A673 (cell line): ENCODE results near the gene GPN2. TPM values are rescaled to one million over a fixed set of nuclear protein-coding genes. Genes with fewer than 3 reads are reported as not detected.
"Not testable (repeated sequence)": the region's sequence is repeated elsewhere in the genome, so short reads cannot be mapped to it uniquely, and the experiment has no call there.

Source experiments
- BruUV-seq: library from RNA; stranded (reverse); fragments of 400-500 nt; replicated peaks from 2 replicates; lab custom pipeline; 2021; lab: Mats Ljungman, UMichigan
- CTCF ChIA-PET: fragments of 300-600 bp; sonication (Branson Sonifier 250); formaldehyde crosslinking; loops from one replicate; lab custom pipeline; 2022; ENCODE audit warnings: antibody characterized with exemption; lab: Charles Lee
- POLR2A ChIA-PET: fragments of 300-600 bp; sonication (Branson Sonifier 250); formaldehyde crosslinking; loops from one replicate; lab custom pipeline; 2022; ENCODE audit warnings: antibody characterized with exemption; ENCODE audit not compliant: low non-redundant PET; lab: Charles Lee
- DNase-seq: peaks from one replicate; pipeline ENCODE4 v3.0.0-alpha.2; 2015; ENCODE audit warnings: low spot score
- H3K27ac ChIP-seq: fragments of 200-600 bp; sonication (generic); 2 replicates; pipeline ENCODE4 v1.5.1; 2016; ENCODE audit warnings: mixed run types, low read depth, mild to moderate bottlenecking, mixed read lengths, antibody characterized with exemption, low read length; ENCODE audit not compliant: poor library complexity, severe bottlenecking
- H3K27me3 ChIP-seq: fragments of 200-600 bp; sonication (generic); replicated peaks from 2 replicates; pipeline ENCODE4 v1.6.1; 2017; ENCODE audit warnings: mixed run types, low read depth, mild to moderate bottlenecking, mixed read lengths, antibody characterized with exemption, low read length; ENCODE audit not compliant: insufficient read depth, poor library complexity
- H3K36me3 ChIP-seq: fragments of 200-600 bp; sonication (generic); 2 replicates; pipeline ENCODE4 v1.6.1; 2016; ENCODE audit warnings: mixed run types, mild to moderate bottlenecking, mixed read lengths, antibody characterized with exemption, low read length; ENCODE audit not compliant: insufficient read depth, poor library complexity, severe bottlenecking
- H3K4me1 ChIP-seq: fragments of 200-600 bp; sonication (generic); 2 replicates; pipeline ENCODE4 v1.6.1; 2017; ENCODE audit warnings: mixed run types, mild to moderate bottlenecking, mixed read lengths, antibody characterized with exemption, low read length; ENCODE audit not compliant: insufficient read depth, poor library complexity, severe bottlenecking
- H3K4me3 ChIP-seq: fragments of 200-600 bp; sonication (generic); 2 replicates; pipeline ENCODE4 v1.5.1; 2016; ENCODE audit warnings: low read depth, mixed run types, mild to moderate bottlenecking, mixed read lengths, low read length; ENCODE audit not compliant: poor library complexity, severe bottlenecking
- H3K9me3 ChIP-seq: fragments of 200-600 bp; sonication (generic); 2 replicates; pipeline ENCODE4 v1.6.1; 2016; ENCODE audit warnings: mixed run types, low read depth, mild to moderate bottlenecking, mixed read lengths, antibody characterized with exemption, low read length; ENCODE audit not compliant: poor library complexity, severe bottlenecking
- CTCF ChIP-seq: fragments of 300-800, 200-600 bp; sonication (generic); conservative IDR thresholded peaks from 2 replicates; pipeline ENCODE4 v1.5.1; 2017; ENCODE audit warnings: low read depth, mild to moderate bottlenecking, antibody characterized with exemption, low read length, moderate library complexity, mixed read lengths
- EZH2 ChIP-seq: fragments of 200-600 bp; sonication (generic); IDR thresholded peaks from 2 replicates; pipeline ENCODE4 v1.6.1; 2017; ENCODE audit warnings: borderline replicate concordance, low read depth, mild to moderate bottlenecking, mixed read lengths, antibody characterized with exemption, low read length; ENCODE audit not compliant: poor library complexity, severe bottlenecking
- intact Hi-C: fragments of 100-400 bp; cut with micrococcal nuclease; formaldehyde crosslinking; loops from one replicate; pipeline ENCODE4 v1.10.0; 2022; ENCODE audit not compliant: unreplicated experiment
- total RNA-seq: library from RNA; stranded (reverse); gene quantifications from 2 replicates; pipeline ENCODE4 v1.2.3, GENCODE V29; 2021

Gene GPN2
- total RNA-seq, 1 experiment from 2014 or later, result 41.4 TPM

- DNase-seq, result no peak
- TF ChIP-seq CTCF, result no peak
- TF ChIP-seq EZH2, result no peak
- Histone ChIP-seq H3K4me1 (no peaks in the 10 kb centered on the region), H3K27me3 (no peaks in the 10 kb centered on the region), H3K27ac (no peak overlapping the region), H3K36me3 (peaks cover 60% of the 10 kb centered on the region), H3K9me3 (no peaks in the 10 kb centered on the region), H3K4me3 (no peak overlapping the region)
- ChIA-PET POLR2A (no interaction called here), CTCF (no interaction called here)
- BruUV-seq, result no TSS peak
- intact Hi-C loops, result no loop called here
Measured at GRCh38 chr1:26851106-26851684, 38.9 kb downstream of the GPN2 start.

- POLR2A ChIA-PET, result no interaction called here
- peaks cover 55% of the 10 kb centered on the region for H3K36me3 ChIP-seq
- H3K27me3 ChIP-seq, result no peaks in the 10 kb centered on the region
- H3K4me3 ChIP-seq, result no peak overlapping the region
- no peak overlapping the region for H3K27ac ChIP-seq
- no peaks in the 10 kb centered on the region for H3K9me3 ChIP-seq
- DNase-seq, result no peak
- no TSS peak for BruUV-seq
- intact Hi-C loops, result no loop called here
- TF ChIP-seq CTCF (no peak), EZH2 (no peak)
- no peaks in the 10 kb centered on the region for H3K4me1 ChIP-seq
- CTCF ChIA-PET, result no interaction called here
Measured at GRCh38 chr1:26848941-26849774, 40.9 kb downstream of the GPN2 start.

- no peak for DNase-seq
- Histone ChIP-seq H3K4me3 (no peak overlapping the region), H3K9me3 (no peaks in the 10 kb centered on the region), H3K27ac (no peak overlapping the region), H3K27me3 (no peaks in the 10 kb centered on the region), H3K4me1 (no peaks in the 10 kb centered on the region), H3K36me3 (peaks cover 52% of the 10 kb centered on the region)
- ChIA-PET POLR2A (no interaction called here), CTCF (no interaction called here)
- intact Hi-C loops, result no loop called here
- BruUV-seq, result no TSS peak
- TF ChIP-seq CTCF (no peak), EZH2 (no peak)
Measured at GRCh38 chr1:26848499-26848898, 41.6 kb downstream of the GPN2 start.

- DNase-seq, H3K27me3 ChIP-seq, H3K4me1 ChIP-seq, CTCF ChIA-PET, POLR2A ChIA-PET, H3K4me3 ChIP-seq, intact Hi-C loops, H3K9me3 ChIP-seq, H3K27ac ChIP-seq, BruUV-seq: not testable (repeated sequence)
- peaks cover 47% of the 10 kb centered on the region for H3K36me3 ChIP-seq
Measured at GRCh38 chr1:26847826-26848225, 42.3 kb downstream of the GPN2 start.
